ENCODE results near the gene GPRIN3.

The GPRIN3 gene

GRCh38 chr4:89245459-89245858 lies 62.1 kb downstream of the GPRIN3 start:
- H3K27me3 ChIP-seq (replicated peaks), result no peaks in the 10 kb centered on the region
- no peaks in the 10 kb centered on the region for H3K36me3 ChIP-seq (replicated peaks)
- no peak overlapping the region for H3K4me3 ChIP-seq (ENCODE audit: low read depth, low read length)
- TF ChIP-seq, protein P1, sequence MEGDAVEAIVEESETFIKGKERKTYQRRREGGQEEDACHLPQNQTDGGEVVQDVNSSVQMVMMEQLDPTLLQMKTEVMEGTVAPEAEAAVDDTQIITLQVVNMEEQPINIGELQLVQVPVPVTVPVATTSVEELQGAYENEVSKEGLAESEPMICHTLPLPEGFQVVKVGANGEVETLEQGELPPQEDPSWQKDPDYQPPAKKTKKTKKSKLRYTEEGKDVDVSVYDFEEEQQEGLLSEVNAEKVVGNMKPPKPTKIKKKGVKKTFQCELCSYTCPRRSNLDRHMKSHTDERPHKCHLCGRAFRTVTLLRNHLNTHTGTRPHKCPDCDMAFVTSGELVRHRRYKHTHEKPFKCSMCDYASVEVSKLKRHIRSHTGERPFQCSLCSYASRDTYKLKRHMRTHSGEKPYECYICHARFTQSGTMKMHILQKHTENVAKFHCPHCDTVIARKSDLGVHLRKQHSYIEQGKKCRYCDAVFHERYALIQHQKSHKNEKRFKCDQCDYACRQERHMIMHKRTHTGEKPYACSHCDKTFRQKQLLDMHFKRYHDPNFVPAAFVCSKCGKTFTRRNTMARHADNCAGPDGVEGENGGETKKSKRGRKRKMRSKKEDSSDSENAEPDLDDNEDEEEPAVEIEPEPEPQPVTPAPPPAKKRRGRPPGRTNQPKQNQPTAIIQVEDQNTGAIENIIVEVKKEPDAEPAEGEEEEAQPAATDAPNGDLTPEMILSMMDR (IDR thresholded peaks at IDR 0.05; ENCODE audit: low read depth, low read length, missing control alignments), result no peak
- in situ Hi-C loops (cut with HindIII; ENCODE audit: low pct_ligation_motif_present, low sequenced_read_pairs), result no loop called here
- DNase-seq, result no peak
- H3K27ac ChIP-seq, result no peak overlapping the region

- DNase-seq, result no peak
- in situ Hi-C loops (cut with HindIII; ENCODE audit: low pct_ligation_motif_present, low sequenced_read_pairs), result no loop called here
- Histone ChIP-seq H3K36me3 (replicated peaks) (no peaks in the 10 kb centered on the region), H3K4me3 (ENCODE audit: low read depth, low read length) (no peak overlapping the region), H3K27me3 (replicated peaks) (no peaks in the 10 kb centered on the region), H3K27ac (no peak overlapping the region)
- TF ChIP-seq, protein P1 (IDR thresholded peaks at IDR 0.05; ENCODE audit: low read depth, low read length, missing control alignments), result no peak
Observed at GRCh38 chr4:89243733-89244252, 63.8 kb downstream of the GPRIN3 start.

DNA sequence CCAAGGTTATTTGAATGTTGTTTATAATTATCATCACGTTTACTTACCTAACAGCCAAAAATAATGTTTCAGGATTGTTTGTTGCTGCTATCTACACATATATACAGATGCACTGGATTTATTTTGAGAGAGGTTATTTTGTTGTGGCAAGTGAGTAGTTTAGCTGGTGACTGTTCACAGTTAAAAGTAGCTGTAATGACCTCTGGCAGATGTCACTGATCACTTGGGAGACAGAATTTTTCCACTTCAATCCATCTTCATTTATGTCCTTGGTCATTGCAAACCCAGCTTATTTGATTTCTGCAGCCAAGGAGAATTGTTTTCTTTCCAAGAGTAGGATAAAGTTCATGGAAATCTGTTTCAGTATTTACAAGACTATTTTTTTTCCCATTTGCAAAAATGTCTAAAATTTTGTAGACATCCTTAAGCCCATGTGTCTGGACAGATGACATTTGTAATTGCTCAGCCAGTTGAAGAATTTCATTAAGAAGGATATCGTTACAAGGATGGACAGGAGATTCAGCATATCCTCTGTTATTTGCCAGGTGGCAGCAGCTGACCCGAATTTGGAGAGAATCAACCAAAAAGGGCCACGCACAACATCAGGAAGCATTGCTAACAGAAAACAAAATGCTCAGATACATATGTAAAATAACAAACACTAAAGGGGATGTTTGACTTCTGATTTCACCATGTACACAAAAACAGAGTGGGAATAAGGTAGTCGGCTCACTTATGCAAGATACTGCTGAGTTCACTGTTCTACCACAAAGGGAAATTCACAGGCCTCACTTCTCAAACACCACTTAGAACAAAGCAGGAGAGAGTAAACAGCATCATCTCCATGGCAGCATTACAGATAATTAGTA lies 64.5 kb downstream of the GPRIN3 start:
- Histone ChIP-seq H3K27ac (no peak overlapping the region), H3K36me3 (replicated peaks) (no peaks in the 10 kb centered on the region), H3K4me3 (ENCODE audit: low read depth, low read length) (no peak overlapping the region), H3K27me3 (replicated peaks) (no peaks in the 10 kb centered on the region)
- in situ Hi-C loops (cut with HindIII; ENCODE audit: low pct_ligation_motif_present, low sequenced_read_pairs), result no loop called here
- TF ChIP-seq, protein P1 (IDR thresholded peaks at IDR 0.05; ENCODE audit: low read depth, low read length, missing control alignments), result no peak
- DNase-seq, result no peak

DNA sequence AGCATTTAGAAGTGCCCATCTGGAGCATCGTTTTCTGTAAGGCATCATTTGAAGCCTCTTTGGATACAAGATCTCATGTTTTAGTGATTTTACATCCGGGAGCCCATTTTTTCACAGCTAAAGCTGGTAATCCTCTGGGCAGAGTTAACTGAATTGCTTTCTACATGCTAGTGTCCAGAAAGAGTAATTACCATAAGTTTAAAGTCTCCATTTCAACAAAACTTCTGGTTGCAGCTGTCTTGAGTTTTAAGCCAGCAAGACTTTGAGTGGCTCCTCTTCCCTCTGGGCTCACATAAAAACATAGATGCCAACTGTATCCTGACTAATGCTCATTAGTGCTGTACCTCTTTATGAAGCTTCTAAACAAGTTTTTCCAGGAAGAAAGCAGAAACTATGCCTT lies 65.4 kb downstream of the GPRIN3 start:
- no peak overlapping the region for H3K27ac ChIP-seq
- H3K36me3 ChIP-seq (replicated peaks), result no peaks in the 10 kb centered on the region
- TF ChIP-seq, protein P1 (IDR thresholded peaks at IDR 0.05; ENCODE audit: low read depth, low read length, missing control alignments), result no peak
- no peak overlapping the region for H3K4me3 ChIP-seq (ENCODE audit: low read depth, low read length)
- in situ Hi-C loops (cut with HindIII; ENCODE audit: low pct_ligation_motif_present, low sequenced_read_pairs), result no loop called here
- H3K27me3 ChIP-seq (replicated peaks), result no peaks in the 10 kb centered on the region
- no peak for DNase-seq

DNA sequence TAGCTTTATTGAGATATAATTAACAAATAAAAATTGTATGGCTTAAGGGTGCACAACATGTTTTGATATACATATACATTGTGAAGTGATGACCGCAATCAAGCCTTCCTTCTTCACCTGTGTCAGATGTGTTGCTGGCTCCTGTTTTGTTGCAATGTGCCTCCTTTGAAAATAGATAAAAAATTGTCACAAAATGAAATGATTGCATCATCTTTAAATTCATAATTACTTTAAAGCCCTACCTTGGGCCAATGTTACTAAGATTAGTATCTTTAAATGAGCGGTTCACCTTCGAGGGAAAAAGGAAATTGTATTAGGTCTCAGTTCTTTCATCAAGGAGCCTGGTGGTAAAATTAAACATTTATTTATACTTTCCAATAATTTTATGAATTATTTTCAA lies 77.3 kb downstream of the GPRIN3 start:
- TF ChIP-seq, protein P1 (IDR thresholded peaks at IDR 0.05; ENCODE audit: low read depth, low read length, missing control alignments), result no peak
- H3K4me3 ChIP-seq (ENCODE audit: low read depth, low read length), result no peak overlapping the region
- H3K27me3 ChIP-seq (replicated peaks), result no peaks in the 10 kb centered on the region
- DNase-seq, result no peak
- in situ Hi-C loops (cut with HindIII; ENCODE audit: low pct_ligation_motif_present, low sequenced_read_pairs), result no loop called here
- no peaks in the 10 kb centered on the region for H3K36me3 ChIP-seq (replicated peaks)
- no peak overlapping the region for H3K27ac ChIP-seq

All from brain microvascular endothelial cell (primary cell).